GM21717 (cell line): ENCODE results near the gene IL1RAP.

Experiments used
- ATAC-seq: cut with Tn5 transposase; IDR thresholded peaks from one replicate; pipeline ENCODE4 v1.9.1; 2021; ENCODE audit warnings: mild to moderate bottlenecking, moderate library complexity; ENCODE audit not compliant: unreplicated experiment

IL1RAP gene

DNA sequence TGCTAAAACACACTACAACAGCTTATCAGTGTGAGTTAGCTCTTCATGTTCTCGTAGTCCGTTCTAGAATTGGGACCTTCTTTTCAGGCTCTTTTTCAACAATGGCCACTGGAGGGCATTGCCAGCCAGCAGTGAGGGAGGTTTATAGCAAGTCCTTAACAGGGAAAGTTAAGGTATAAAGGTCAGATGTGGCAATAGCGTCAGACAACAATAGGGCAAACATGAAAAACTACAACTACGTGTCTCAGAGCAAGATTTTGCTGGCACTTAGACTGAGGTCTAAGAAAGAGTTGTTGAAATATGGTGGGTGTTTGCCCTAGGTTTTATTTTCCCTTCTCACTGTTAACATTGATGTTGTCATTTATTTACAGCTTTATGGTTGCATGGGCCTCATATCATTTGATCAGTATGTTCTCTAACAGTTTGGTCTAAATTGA lies 187.2 kb downstream of the IL1RAP start:
- ATAC-seq: no peak

DNA sequence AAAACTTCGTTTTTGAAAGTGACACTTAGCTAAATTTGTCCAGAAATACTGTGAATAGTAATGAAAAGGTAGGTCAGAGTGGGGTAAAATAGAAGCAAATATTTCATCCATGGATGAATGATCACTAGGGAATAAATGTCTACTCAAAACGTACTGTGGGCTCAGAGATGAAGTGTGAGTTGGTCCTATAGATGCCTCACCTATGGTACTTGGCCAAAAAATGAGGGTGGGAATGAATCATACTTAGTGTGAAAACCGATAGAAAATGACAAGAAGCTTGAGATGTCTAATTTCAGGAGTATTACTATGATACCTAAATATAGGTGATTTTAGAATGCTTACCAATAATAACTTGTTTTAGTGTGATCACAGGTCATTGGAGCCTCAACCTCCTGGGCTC lies 192.7 kb downstream of the IL1RAP start:
- ATAC-seq: no peak
